Liver (tissue), 9 donors: Measurements from ENCODE around the gene DUSP16. TPM values are rescaled to one million over a fixed set of nuclear protein-coding genes. Genes with fewer than 3 reads are reported as not detected.
"Not testable (repeated sequence)": the region's sequence is repeated elsewhere in the genome, so short reads cannot be mapped to it uniquely, and the experiment has no call there.

ENCODE experiments used
- DNase-seq: peaks from one replicate; pipeline ENCODE4 v3.0.0-alpha.2; 2017; ENCODE audit warnings: low spot score
- H3K27ac ChIP-seq, 2 donors: one replicate each; pipeline ENCODE4 v1.7.0; 2013; ENCODE audit warnings: inconsistent platforms in 2 of 2, low read length in 2 of 2, control low read depth in 1 of 2, low read depth in 1 of 2, mild to moderate bottlenecking in 1 of 2
- H3K27me3 ChIP-seq, 4 donors: one replicate each; pipeline versions ENCODE4 v1.6.1 to v1.7.0; 2013; ENCODE audit warnings: low read length in 3 of 4, inconsistent platforms in 1 of 4, mild to moderate bottlenecking in 1 of 4, moderate library complexity in 1 of 4; ENCODE audit not compliant: control insufficient read depth in 4 of 4, insufficient read depth in 4 of 4
- H3K36me3 ChIP-seq, 4 donors: one replicate each; pipeline versions ENCODE4 v1.6.1 to v1.7.0; 2013; ENCODE audit warnings: low read length in 3 of 4, mild to moderate bottlenecking in 3 of 4, low read depth in 1 of 4, moderate library complexity in 1 of 4; ENCODE audit not compliant: control insufficient read depth in 4 of 4, insufficient read depth in 3 of 4
- H3K4me1 ChIP-seq, 4 donors: one replicate each; pipeline versions ENCODE4 v1.6.1 to v1.7.0; 2013; ENCODE audit warnings: low read length in 3 of 4, mild to moderate bottlenecking in 3 of 4, moderate library complexity in 1 of 4; ENCODE audit not compliant: control insufficient read depth in 4 of 4, insufficient read depth in 4 of 4
- H3K4me3 ChIP-seq, 3 donors: one replicate each; pipeline versions ENCODE4 v1.6.1 to v1.7.0; 2013; ENCODE audit warnings: low read length in 3 of 3, control low read depth in 1 of 3, low read depth in 1 of 3, mild to moderate bottlenecking in 1 of 3
- H3K9ac ChIP-seq, 2 donors: one replicate each; pipeline ENCODE4 v1.7.0; 2013; ENCODE audit warnings: low read length in 2 of 2, mild to moderate bottlenecking in 2 of 2, moderate library complexity in 2 of 2, control low read depth in 1 of 2, low read depth in 1 of 2
- H3K9me3 ChIP-seq, 4 donors: one replicate each; pipeline versions ENCODE4 v1.6.1 to v1.7.0; 2013; ENCODE audit warnings: low read length in 3 of 4; ENCODE audit not compliant: control insufficient read depth in 4 of 4
- FOXA1 ChIP-seq: IDR thresholded peaks from 2 replicates; pipeline ENCODE4 v1.6.1; 2016; ENCODE audit warnings: antibody characterized with exemption
- FOXA2 ChIP-seq: IDR thresholded peaks from 2 replicates; pipeline ENCODE4 v1.6.1; 2016; ENCODE audit warnings: antibody characterized with exemption
- GABPA ChIP-seq, 2 donors: IDR thresholded peaks in 1 of 2; conservative IDR thresholded peaks in 1 of 2; 2 replicates each; pipeline ENCODE4 v1.6.1; 2016; ENCODE audit warnings: antibody characterized with exemption in 2 of 2, mild to moderate bottlenecking in 1 of 2, moderate library complexity in 1 of 2
- HNF4A ChIP-seq, 2 donors: conservative IDR thresholded peaks; 2 replicates each; pipeline ENCODE4 v1.6.1; 2016; ENCODE audit warnings: antibody characterized with exemption in 2 of 2, mild to moderate bottlenecking in 2 of 2
- HNF4G ChIP-seq: IDR thresholded peaks from 2 replicates; pipeline ENCODE4 v1.6.1; 2016; ENCODE audit warnings: antibody characterized with exemption
- JUND ChIP-seq, 2 donors: IDR thresholded peaks; 2 replicates each; pipeline ENCODE4 v1.6.1; 2016; ENCODE audit warnings: antibody characterized with exemption in 2 of 2
- RAD21 ChIP-seq, 2 donors: IDR thresholded peaks; 2 replicates each; pipeline ENCODE4 v1.6.1; 2016; ENCODE audit warnings: antibody characterized with exemption in 2 of 2, mild to moderate bottlenecking in 2 of 2
- REST ChIP-seq: IDR thresholded peaks from 2 replicates; pipeline ENCODE4 v1.6.1; 2016; ENCODE audit warnings: antibody characterized with exemption, mild to moderate bottlenecking
- RXRA ChIP-seq, 2 donors: IDR thresholded peaks; 2 replicates each; pipeline ENCODE4 v1.6.1; 2017 to 2018; ENCODE audit warnings: antibody characterized with exemption in 2 of 2, mild to moderate bottlenecking in 1 of 2
- SP1 ChIP-seq: IDR thresholded peaks from 2 replicates; pipeline ENCODE4 v1.6.1; 2018; ENCODE audit warnings: antibody characterized with exemption, mild to moderate bottlenecking
- TAF1 ChIP-seq: conservative IDR thresholded peaks from 2 replicates; pipeline ENCODE4 v1.6.1; 2016; ENCODE audit warnings: antibody characterized with exemption, mild to moderate bottlenecking
- YY1 ChIP-seq: IDR thresholded peaks from 2 replicates; pipeline ENCODE4 v1.6.1; 2016; ENCODE audit warnings: antibody characterized with exemption, mild to moderate bottlenecking
- ZBTB33 ChIP-seq: IDR thresholded peaks from 2 replicates; pipeline ENCODE4 v1.6.1; 2016; ENCODE audit warnings: antibody characterized with exemption
- WGBS: extraction: QIAGEN DNeasy Blood & Tissue Kit; methylation state at CpG from one replicate; pipeline ENCODE4 v1.1.7; 2013; 5-methylcytosine and 5-hydroxymethylcytosine counted together
- polyA plus RNA-seq, 2 donors: library from polyadenylated mRNA; stranded (reverse) in 1 of 2; unstranded in 1 of 2; fragments of 200-250 nt in 1 of 2; fragments of >200 nt in 1 of 2; fragmentation: Nextera tagmentation in 1 of 2; extraction: Ambion mirVana in 1 of 2; gene quantifications; one replicate each; pipeline versions ENCODE4 v1.2.1 to v1.2.3, GENCODE V29; 2013 to 2015
- total RNA-seq, 2 donors: library from RNA; depleted of rRNA; stranded (reverse); fragments of >200 nt; gene quantifications; one replicate each; pipeline ENCODE4 v1.2.3, GENCODE V29; 2014
- TF ChIP-seq, protein P1 (sequence below): IDR thresholded peaks from 2 replicates; pipeline ENCODE4 v1.6.1; 2016; ENCODE audit warnings: antibody characterized with exemption
- TF ChIP-seq, protein P2 (sequence below): IDR thresholded peaks from 2 replicates; pipeline ENCODE4 v1.6.1; 2016; ENCODE audit warnings: antibody characterized with exemption
- TF ChIP-seq, protein P3 (sequence below): fragments of 150-350 bp; IDR thresholded peaks from 2 replicates; pipeline ENCODE4 v1.5.1; 2017; ENCODE audit warnings: improper control_type of control experiment, low read depth, low read length; ENCODE audit not compliant: missing input control
- donor health status: healthy.
- donor health status: healthy.
- donor health status: healthy.
- donor health status: healthy.
- donor health status: healthy.

DUSP16 gene
- total and polyA plus RNA-seq, 4 donors, result 7.8 to 56.4 (median 19.1) TPM

GRCh38 chr12:12592930-12593329 is 30.3 kb upstream of the DUSP16 start (continued):
- no peak for TF ChIP-seq REST

DNA sequence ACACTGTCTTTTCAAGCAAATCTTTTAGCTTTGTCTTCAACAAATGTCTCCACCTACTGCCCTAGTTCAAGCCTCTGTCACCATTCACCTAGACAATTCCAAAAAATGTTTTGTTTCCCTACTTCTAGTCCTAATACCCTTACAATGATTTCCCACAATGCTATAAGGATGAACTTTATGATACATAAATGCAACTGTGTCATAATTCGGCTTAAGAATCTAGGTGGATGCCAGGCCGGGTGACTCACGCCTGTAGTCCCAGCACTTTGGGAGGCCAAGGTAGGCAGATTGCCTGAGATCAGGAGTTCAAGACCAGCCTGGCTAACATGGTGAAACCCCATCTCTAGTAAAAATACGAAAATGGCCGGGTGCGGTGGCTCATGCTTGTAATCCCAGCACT is 28.3 kb upstream of the DUSP16 start:
- Histone ChIP-seq H3K9ac (no peak overlapping the region), H3K27ac (no peak overlapping the region), H3K36me3 (no peaks in the 10 kb centered on the region), H3K4me1 (no peaks in the 10 kb centered on the region), H3K27me3 (no peaks in the 10 kb centered on the region), H3K4me3 (no peak overlapping the region), H3K9me3 (no peaks in the 10 kb centered on the region)
- WGBS, result 97% methylated on average over 6 of the region's 6 CpGs
- TF ChIP-seq HNF4G (no peak), YY1 (no peak)
- DNase-seq, result no peak

DNA sequence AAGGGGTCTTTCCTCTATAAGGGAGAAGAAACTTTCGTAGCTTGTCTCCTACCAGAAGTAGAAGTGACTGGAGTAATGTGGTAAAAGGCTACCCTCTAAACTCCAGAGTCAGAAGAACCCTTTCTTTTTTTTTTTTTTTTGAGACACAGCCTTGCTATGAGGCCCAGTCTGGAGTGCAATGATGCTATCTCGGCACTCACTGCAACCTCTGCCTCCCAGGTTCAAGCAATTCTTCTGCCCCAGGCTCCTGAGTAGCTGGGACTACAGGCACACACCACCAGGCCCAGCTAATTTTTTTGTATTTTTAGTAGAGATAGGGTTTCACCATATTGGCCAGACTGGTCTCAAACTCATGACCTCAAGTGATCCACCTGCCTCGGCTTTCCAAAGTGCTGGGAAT is 25.8 kb upstream of the DUSP16 start:
- DNase-seq, result not testable (repeated sequence)

DNA sequence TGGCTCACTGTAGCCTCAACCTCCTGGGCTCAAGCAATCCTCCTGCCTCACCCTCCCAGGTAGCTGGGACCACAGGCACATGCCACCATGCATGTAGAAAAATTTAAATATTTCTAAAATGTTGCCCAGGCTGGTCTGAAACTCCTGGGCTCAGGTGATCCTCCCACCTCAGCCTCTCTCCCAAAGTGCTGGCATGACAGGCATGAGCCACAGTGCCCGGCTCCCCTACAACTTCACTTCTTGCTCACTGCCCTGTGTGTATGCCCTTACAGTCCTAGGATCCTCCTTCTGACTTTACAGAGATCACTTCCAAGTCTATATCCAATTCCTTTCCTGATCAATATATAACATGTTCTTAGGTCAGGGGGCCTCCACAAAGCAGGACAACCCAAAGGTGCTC is 25.2 kb upstream of the DUSP16 start:
- no peak for DNase-seq
- 98% methylated on average over 1 of the region's 1 CpG for WGBS
- H3K27ac ChIP-seq, result no peak overlapping the region

More for the DNA sequence above, 25.8 kb upstream of the DUSP16 start:
- not testable (repeated sequence) for H3K4me3 ChIP-seq, H3K9ac ChIP-seq, H3K36me3 ChIP-seq, H3K9me3 ChIP-seq, H3K27me3 ChIP-seq, H3K4me1 ChIP-seq, H3K27ac ChIP-seq
- 95% methylated on average over 3 of the region's 3 CpGs for WGBS

More for the DNA sequence above, 25.2 kb upstream of the DUSP16 start:
- Histone ChIP-seq H3K9me3 (no peaks in the 10 kb centered on the region), H3K4me1 (peaks cover 0 to 8% (median under 1%) of the 10 kb centered on the region in 4 donors), H3K27me3 (no peaks in the 10 kb centered on the region), H3K9ac (no peak overlapping the region), H3K36me3 (no peaks in the 10 kb centered on the region), H3K4me3 (no peak overlapping the region)
- TF ChIP-seq FOXA1, result no peak
- TF ChIP-seq RAD21 (IDR thresholded peaks at IDR 0.05), result no peak
- TF ChIP-seq, protein P1, sequence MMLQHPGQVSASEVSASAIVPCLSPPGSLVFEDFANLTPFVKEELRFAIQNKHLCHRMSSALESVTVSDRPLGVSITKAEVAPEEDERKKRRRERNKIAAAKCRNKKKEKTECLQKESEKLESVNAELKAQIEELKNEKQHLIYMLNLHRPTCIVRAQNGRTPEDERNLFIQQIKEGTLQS, result no peak
- TF ChIP-seq HNF4A (conservative IDR thresholded peaks at IDR 0.05), result no peak
- TF ChIP-seq ZBTB33, result no peak
- TF ChIP-seq, protein P2, sequence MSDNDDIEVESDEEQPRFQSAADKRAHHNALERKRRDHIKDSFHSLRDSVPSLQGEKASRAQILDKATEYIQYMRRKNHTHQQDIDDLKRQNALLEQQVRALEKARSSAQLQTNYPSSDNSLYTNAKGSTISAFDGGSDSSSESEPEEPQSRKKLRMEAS, result no peak
- TF ChIP-seq JUND (IDR thresholded peaks at IDR 0.05), result no peak
- TF ChIP-seq SP1, result no peak
- TF ChIP-seq FOXA2, result no peak
- TF ChIP-seq, protein P3, sequence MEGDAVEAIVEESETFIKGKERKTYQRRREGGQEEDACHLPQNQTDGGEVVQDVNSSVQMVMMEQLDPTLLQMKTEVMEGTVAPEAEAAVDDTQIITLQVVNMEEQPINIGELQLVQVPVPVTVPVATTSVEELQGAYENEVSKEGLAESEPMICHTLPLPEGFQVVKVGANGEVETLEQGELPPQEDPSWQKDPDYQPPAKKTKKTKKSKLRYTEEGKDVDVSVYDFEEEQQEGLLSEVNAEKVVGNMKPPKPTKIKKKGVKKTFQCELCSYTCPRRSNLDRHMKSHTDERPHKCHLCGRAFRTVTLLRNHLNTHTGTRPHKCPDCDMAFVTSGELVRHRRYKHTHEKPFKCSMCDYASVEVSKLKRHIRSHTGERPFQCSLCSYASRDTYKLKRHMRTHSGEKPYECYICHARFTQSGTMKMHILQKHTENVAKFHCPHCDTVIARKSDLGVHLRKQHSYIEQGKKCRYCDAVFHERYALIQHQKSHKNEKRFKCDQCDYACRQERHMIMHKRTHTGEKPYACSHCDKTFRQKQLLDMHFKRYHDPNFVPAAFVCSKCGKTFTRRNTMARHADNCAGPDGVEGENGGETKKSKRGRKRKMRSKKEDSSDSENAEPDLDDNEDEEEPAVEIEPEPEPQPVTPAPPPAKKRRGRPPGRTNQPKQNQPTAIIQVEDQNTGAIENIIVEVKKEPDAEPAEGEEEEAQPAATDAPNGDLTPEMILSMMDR, result no peak
- TF ChIP-seq TAF1, result no peak
- no peak for TF ChIP-seq RXRA (IDR thresholded peaks at IDR 0.05)
- TF ChIP-seq GABPA (IDR thresholded peaks at IDR 0.05 in 1 of 2, conservative IDR thresholded peaks at IDR 0.05 in 1 of 2), result no peak
